GM12878 (cell line): Measurements from ENCODE around the gene SYNGR2. TPM values are rescaled to one million over a fixed set of nuclear protein-coding genes. Genes with fewer than 3 reads are reported as not detected.

Experiments
- BHLHE40 ChIP-seq, 2 experiments: fragments of 450-650 bp in 1 of 2; IDR thresholded peaks; 2 replicates each; pipeline ENCODE4 v1.6.1; 2011 to 2017; ENCODE audit warnings: low read depth in 2 of 2, borderline replicate concordance in 1 of 2, improper control_type of control experiment in 1 of 2, low read length in 1 of 2, mild to moderate bottlenecking in 1 of 2
- GABPA ChIP-seq: IDR thresholded peaks from 2 replicates; pipeline ENCODE4 v1.6.1; 2014; ENCODE audit warnings: antibody characterized with exemption, low read depth, mild to moderate bottlenecking, inconsistent platforms
- MEF2B ChIP-seq: fragments of 450-650 bp; IDR thresholded peaks from 2 replicates; pipeline ENCODE4 v1.6.1; 2018; ENCODE audit warnings: mild to moderate bottlenecking, moderate library complexity; ENCODE audit not compliant: partially characterized antibody, poor library complexity, severe bottlenecking
- MTA2 ChIP-seq: fragments of 450-650 bp; IDR thresholded peaks from 2 replicates; pipeline ENCODE4 v1.6.1; 2016; ENCODE audit warnings: low read depth, mild to moderate bottlenecking, moderate library complexity
- NRF1 ChIP-seq: conservative IDR thresholded peaks from 2 replicates; pipeline ENCODE4 v1.6.1; 2011; ENCODE audit warnings: mild to moderate bottlenecking, low read depth, low read length, improper control_type of control experiment
- SIN3A ChIP-seq: IDR thresholded peaks from 2 replicates; pipeline ENCODE4 v1.6.1; 2012; ENCODE audit warnings: low read depth, low read length, improper control_type of control experiment
- SPI1 ChIP-seq: IDR thresholded peaks from 2 replicates; pipeline ENCODE4 v1.6.1; 2011; ENCODE audit warnings: low read depth, mild to moderate bottlenecking, low read length, moderate library complexity, borderline replicate concordance; ENCODE audit not compliant: insufficient read depth
- SUZ12 ChIP-seq: fragments of 200-600 bp; sonication (generic); IDR thresholded peaks from one replicate; pipeline ENCODE4 v1.6.1; 2018; ENCODE audit warnings: antibody characterized with exemption, mild to moderate bottlenecking; ENCODE audit not compliant: unreplicated experiment
- ZNF24 ChIP-seq: fragments of 450-650 bp; IDR thresholded peaks from 2 replicates; pipeline ENCODE4 v1.6.1; 2017; ENCODE audit warnings: antibody characterized with exemption, mild to moderate bottlenecking
- polyA plus RNA-seq, 11 experiments: library from polyadenylated mRNA; depleted of rRNA in 4 of 11; unstranded in 6 of 11; stranded (reverse) in 5 of 11; fragments of >200 nt; fragmentation: Nextera tagmentation in 4 of 11; fragmentation: Illumina TruSeq in 1 of 11; extraction: Ambion mirVana in 4 of 11; extraction: Trizol in 1 of 11; gene quantifications; 1 replicate in 1 of 11; 2 replicates in 10 of 11; pipeline versions ENCODE4 v1.2.1 to v1.2.3, GENCODE V29; 2011 to 2016; ENCODE audit warnings: inconsistent platforms in 2 of 11, missing spikeins in 2 of 11, low read depth in 1 of 11
- total RNA-seq, 4 experiments: library from RNA; depleted of rRNA in 3 of 4; stranded (reverse); fragments of >200 nt in 3 of 4; fragmentation: Illumina TruSeq in 1 of 4; extraction: Trizol in 1 of 4; gene quantifications; 2 replicates each; pipeline versions ENCODE4 v1.2.1 to v1.2.3, GENCODE V29; 2013 to 2021
- TF ChIP-seq, protein P1 (sequence below): fragments of 450-650 bp; conservative IDR thresholded peaks from 2 replicates; pipeline ENCODE4 v1.6.1; 2017; ENCODE audit warnings: mild to moderate bottlenecking, moderate library complexity
- TF ChIP-seq, protein P2 (sequence below): fragments of 450-650 bp; IDR thresholded peaks from 2 replicates; pipeline ENCODE4 v1.6.1; 2017; ENCODE audit warnings: borderline replicate concordance
- TF ChIP-seq, protein P3 (sequence below), 3 experiments: IDR thresholded peaks in 2 of 3; conservative IDR thresholded peaks in 1 of 3; 2 replicates each; pipeline ENCODE4 v1.5.1; 2011; ENCODE audit warnings: low read depth in 3 of 3, low read length in 3 of 3, mild to moderate bottlenecking in 3 of 3, control low read depth in 2 of 3, moderate library complexity in 2 of 3, inconsistent platforms in 1 of 3, mixed read lengths in 1 of 3; ENCODE audit not compliant: control insufficient read depth in 2 of 3, insufficient read depth in 1 of 3; ENCODE audit errors: extremely low read depth in 1 of 3
- TF ChIP-seq, protein P4 (sequence below): fragments of 150-350 bp; IDR thresholded peaks from 2 replicates; pipeline ENCODE4 v1.6.1; 2016; ENCODE audit warnings: low read depth, low read length
- TF ChIP-seq, protein P5 (sequence below): fragments of 450-650 bp; IDR thresholded peaks from 2 replicates; pipeline ENCODE4 v1.6.1; 2014; ENCODE audit warnings: mild to moderate bottlenecking
- TF ChIP-seq, protein P6 (sequence below): IDR thresholded peaks from 2 replicates; pipeline ENCODE4 v1.6.1; 2012; ENCODE audit warnings: low read depth, low read length, improper control_type of control experiment
- TF ChIP-seq, protein P7 (sequence below): fragments of 450-650 bp; IDR thresholded peaks from 2 replicates; pipeline ENCODE4 v1.6.1; 2016; ENCODE audit warnings: mild to moderate bottlenecking

Gene SYNGR2
- total and polyA plus RNA-seq, 10 of the 15 experiments (the other 5 are each of a cell fraction or from before 2014, with no cell fraction given) = 4.4 to 529 (median 261) TPM

DNA sequence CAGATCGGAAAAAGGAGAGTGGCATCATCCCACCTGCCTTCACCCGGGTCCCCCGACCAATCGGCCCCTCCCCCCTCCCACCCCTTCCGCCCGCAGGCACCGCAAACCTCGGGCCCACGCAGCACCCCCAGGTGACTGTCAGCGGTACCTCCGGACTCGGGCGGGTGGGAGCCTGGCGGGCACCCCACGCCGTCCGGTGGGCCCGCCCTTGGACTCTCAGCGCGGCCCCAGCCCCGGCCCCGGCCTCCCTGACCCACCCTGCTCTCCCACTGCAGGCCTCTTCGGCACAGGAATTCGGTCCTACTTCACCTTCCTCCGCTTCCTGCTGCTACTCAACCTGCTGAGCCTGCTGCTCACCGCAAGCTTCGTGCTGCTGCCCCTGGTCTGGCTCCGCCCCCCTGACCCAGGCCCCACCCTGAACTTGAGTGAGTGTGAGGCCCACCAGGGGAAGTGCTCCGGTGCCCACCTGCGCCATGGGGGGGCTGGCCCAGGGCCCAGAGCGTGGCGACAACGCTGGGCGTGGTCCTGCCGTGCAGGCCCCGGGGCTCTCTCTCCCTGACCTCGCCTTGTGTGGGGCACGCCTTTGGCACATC is 36.2 kb upstream of the SYNGR2 start (continued):
- TF ChIP-seq, protein P1, sequence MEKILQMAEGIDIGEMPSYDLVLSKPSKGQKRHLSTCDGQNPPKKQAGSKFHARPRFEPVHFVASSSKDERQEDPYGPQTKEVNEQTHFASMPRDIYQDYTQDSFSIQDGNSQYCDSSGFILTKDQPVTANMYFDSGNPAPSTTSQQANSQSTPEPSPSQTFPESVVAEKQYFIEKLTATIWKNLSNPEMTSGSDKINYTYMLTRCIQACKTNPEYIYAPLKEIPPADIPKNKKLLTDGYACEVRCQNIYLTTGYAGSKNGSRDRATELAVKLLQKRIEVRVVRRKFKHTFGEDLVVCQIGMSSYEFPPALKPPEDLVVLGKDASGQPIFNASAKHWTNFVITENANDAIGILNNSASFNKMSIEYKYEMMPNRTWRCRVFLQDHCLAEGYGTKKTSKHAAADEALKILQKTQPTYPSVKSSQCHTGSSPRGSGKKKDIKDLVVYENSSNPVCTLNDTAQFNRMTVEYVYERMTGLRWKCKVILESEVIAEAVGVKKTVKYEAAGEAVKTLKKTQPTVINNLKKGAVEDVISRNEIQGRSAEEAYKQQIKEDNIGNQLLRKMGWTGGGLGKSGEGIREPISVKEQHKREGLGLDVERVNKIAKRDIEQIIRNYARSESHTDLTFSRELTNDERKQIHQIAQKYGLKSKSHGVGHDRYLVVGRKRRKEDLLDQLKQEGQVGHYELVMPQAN = 0 out of 2 replicates have a peak, but pooled peaks have one; percentile 17
- TF ChIP-seq, protein P2, sequence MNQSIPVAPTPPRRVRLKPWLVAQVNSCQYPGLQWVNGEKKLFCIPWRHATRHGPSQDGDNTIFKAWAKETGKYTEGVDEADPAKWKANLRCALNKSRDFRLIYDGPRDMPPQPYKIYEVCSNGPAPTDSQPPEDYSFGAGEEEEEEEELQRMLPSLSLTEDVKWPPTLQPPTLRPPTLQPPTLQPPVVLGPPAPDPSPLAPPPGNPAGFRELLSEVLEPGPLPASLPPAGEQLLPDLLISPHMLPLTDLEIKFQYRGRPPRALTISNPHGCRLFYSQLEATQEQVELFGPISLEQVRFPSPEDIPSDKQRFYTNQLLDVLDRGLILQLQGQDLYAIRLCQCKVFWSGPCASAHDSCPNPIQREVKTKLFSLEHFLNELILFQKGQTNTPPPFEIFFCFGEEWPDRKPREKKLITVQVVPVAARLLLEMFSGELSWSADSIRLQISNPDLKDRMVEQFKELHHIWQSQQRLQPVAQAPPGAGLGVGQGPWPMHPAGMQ = peak; percentile 34; the same call in 1 of the 2 replicates
- TF ChIP-seq, protein P3, sequence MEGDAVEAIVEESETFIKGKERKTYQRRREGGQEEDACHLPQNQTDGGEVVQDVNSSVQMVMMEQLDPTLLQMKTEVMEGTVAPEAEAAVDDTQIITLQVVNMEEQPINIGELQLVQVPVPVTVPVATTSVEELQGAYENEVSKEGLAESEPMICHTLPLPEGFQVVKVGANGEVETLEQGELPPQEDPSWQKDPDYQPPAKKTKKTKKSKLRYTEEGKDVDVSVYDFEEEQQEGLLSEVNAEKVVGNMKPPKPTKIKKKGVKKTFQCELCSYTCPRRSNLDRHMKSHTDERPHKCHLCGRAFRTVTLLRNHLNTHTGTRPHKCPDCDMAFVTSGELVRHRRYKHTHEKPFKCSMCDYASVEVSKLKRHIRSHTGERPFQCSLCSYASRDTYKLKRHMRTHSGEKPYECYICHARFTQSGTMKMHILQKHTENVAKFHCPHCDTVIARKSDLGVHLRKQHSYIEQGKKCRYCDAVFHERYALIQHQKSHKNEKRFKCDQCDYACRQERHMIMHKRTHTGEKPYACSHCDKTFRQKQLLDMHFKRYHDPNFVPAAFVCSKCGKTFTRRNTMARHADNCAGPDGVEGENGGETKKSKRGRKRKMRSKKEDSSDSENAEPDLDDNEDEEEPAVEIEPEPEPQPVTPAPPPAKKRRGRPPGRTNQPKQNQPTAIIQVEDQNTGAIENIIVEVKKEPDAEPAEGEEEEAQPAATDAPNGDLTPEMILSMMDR (IDR thresholded peaks at IDR 0.05 in 2 of 3, conservative IDR thresholded peaks at IDR 0.05 in 1 of 3; ENCODE audit: control insufficient read depth in 2 of 3, extremely low read depth in 1 of 3, insufficient read depth in 1 of 3, low read depth in 3 of 3, low read length in 3 of 3) = 0 out of 6 replicates have a peak, but pooled peaks of 1 of the 3 experiments have one; percentile 1
- TF ChIP-seq BHLHE40 (IDR thresholded peaks at IDR 0.05; ENCODE audit: borderline replicate concordance in 1 of 2, low read depth in 2 of 2, low read length in 1 of 2) (peak; percentile 55 to 65; a peak in 3 of 4 replicates), ZNF24 (no peak), GABPA (no peak), MEF2B (peak; percentile 35), NRF1 (no peak), MTA2 (peak; percentile 44; the same call in 1 of the 2 replicates), SIN3A (peak; percentile 69; the same call in 1 of the 2 replicates), SUZ12 (no peak), SPI1 (peak; percentile 57)
- TF ChIP-seq, protein P4, sequence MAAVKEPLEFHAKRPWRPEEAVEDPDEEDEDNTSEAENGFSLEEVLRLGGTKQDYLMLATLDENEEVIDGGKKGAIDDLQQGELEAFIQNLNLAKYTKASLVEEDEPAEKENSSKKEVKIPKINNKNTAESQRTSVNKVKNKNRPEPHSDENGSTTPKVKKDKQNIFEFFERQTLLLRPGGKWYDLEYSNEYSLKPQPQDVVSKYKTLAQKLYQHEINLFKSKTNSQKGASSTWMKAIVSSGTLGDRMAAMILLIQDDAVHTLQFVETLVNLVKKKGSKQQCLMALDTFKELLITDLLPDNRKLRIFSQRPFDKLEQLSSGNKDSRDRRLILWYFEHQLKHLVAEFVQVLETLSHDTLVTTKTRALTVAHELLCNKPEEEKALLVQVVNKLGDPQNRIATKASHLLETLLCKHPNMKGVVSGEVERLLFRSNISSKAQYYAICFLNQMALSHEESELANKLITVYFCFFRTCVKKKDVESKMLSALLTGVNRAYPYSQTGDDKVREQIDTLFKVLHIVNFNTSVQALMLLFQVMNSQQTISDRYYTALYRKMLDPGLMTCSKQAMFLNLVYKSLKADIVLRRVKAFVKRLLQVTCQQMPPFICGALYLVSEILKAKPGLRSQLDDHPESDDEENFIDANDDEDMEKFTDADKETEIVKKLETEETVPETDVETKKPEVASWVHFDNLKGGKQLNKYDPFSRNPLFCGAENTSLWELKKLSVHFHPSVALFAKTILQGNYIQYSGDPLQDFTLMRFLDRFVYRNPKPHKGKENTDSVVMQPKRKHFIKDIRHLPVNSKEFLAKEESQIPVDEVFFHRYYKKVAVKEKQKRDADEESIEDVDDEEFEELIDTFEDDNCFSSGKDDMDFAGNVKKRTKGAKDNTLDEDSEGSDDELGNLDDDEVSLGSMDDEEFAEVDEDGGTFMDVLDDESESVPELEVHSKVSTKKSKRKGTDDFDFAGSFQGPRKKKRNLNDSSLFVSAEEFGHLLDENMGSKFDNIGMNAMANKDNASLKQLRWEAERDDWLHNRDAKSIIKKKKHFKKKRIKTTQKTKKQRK = no peak
- TF ChIP-seq, protein P5, sequence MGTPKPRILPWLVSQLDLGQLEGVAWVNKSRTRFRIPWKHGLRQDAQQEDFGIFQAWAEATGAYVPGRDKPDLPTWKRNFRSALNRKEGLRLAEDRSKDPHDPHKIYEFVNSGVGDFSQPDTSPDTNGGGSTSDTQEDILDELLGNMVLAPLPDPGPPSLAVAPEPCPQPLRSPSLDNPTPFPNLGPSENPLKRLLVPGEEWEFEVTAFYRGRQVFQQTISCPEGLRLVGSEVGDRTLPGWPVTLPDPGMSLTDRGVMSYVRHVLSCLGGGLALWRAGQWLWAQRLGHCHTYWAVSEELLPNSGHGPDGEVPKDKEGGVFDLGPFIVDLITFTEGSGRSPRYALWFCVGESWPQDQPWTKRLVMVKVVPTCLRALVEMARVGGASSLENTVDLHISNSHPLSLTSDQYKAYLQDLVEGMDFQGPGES = no peak
- TF ChIP-seq, protein P6, sequence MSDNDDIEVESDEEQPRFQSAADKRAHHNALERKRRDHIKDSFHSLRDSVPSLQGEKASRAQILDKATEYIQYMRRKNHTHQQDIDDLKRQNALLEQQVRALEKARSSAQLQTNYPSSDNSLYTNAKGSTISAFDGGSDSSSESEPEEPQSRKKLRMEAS = no peak; the same call in 1 of the 2 replicates
- TF ChIP-seq, protein P7, sequence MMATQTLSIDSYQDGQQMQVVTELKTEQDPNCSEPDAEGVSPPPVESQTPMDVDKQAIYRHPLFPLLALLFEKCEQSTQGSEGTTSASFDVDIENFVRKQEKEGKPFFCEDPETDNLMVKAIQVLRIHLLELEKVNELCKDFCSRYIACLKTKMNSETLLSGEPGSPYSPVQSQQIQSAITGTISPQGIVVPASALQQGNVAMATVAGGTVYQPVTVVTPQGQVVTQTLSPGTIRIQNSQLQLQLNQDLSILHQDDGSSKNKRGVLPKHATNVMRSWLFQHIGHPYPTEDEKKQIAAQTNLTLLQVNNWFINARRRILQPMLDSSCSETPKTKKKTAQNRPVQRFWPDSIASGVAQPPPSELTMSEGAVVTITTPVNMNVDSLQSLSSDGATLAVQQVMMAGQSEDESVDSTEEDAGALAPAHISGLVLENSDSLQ = peak; percentile 28; the same call in 1 of the 2 replicates
